Memory B cell (primary cell): ENCODE measurements around the gene ZFR2.
A peak's percentile ranks its signal among the peaks of the same experiment; 100 is the strongest.

Source experiments
- ATAC-seq: fragments of 150-1000 bp; cut with Tn5 transposase; 2 replicates; pipeline ENCODE4 v1.10.0; 2021; ENCODE audit warnings: low read depth, mild to moderate bottlenecking, moderate library complexity
- DNase-seq, 2 donors: peaks; one replicate each; pipeline ENCODE4 v3.0.0; 2022; ENCODE audit warnings: low spot score in 2 of 2
- H3K27ac Mint-ChIP-seq: one replicate; pipeline ENCODE4 v1.8.0; 2022; ENCODE audit warnings: mild to moderate bottlenecking, moderate library complexity, mixed read lengths
- H3K27me3 Mint-ChIP-seq: one replicate; pipeline ENCODE4 v1.8.0; 2022; ENCODE audit warnings: mixed read lengths
- H3K36me3 Mint-ChIP-seq: one replicate; pipeline ENCODE4 v1.8.0; 2022; ENCODE audit warnings: mild to moderate bottlenecking, mixed read lengths
- H3K4me1 Mint-ChIP-seq: one replicate; pipeline ENCODE4 v1.8.0; 2022; ENCODE audit warnings: mixed read lengths
- H3K4me3 Mint-ChIP-seq: one replicate; pipeline ENCODE4 v1.8.0; 2022; ENCODE audit warnings: mild to moderate bottlenecking, moderate library complexity, mixed read lengths
- H3K9me3 Mint-ChIP-seq: one replicate; pipeline ENCODE4 v1.8.0; 2022; ENCODE audit warnings: mixed read lengths

Gene ZFR2

GRCh38 chr19:3807574-3808354 lies 61.1 kb downstream of the ZFR2 start:
- Mint-ChIP-seq H3K9me3 (no peaks in the 10 kb centered on the region), H3K27me3 (peaks cover 10% of the 10 kb centered on the region), H3K4me3 (no peak overlapping the region), H3K4me1 (peaks cover 23% of the 10 kb centered on the region), H3K27ac (no peak overlapping the region), H3K36me3 (peaks cover 2% of the 10 kb centered on the region)
- ATAC-seq (no peak), DNase-seq (no peak)

- H3K4me1 Mint-ChIP-seq = peaks cover 17% of the 10 kb centered on the region
- H3K36me3 Mint-ChIP-seq = no peaks in the 10 kb centered on the region
- ATAC-seq = no peak
- H3K4me3 Mint-ChIP-seq = no peak overlapping the region
- H3K27me3 Mint-ChIP-seq = peaks cover 10% of the 10 kb centered on the region
- DNase-seq = no peak
- no peak overlapping the region for H3K27ac Mint-ChIP-seq
- no peaks in the 10 kb centered on the region for H3K9me3 Mint-ChIP-seq
Observed at GRCh38 chr19:3807131-3807480, 61.7 kb downstream of the ZFR2 start.

- H3K9me3 Mint-ChIP-seq = no peaks in the 10 kb centered on the region
- H3K27me3 Mint-ChIP-seq = peaks cover 10% of the 10 kb centered on the region
- DNase-seq (no peak), ATAC-seq (no peak)
- no peak overlapping the region for H3K27ac Mint-ChIP-seq
- no peaks in the 10 kb centered on the region for H3K36me3 Mint-ChIP-seq
- no peak overlapping the region for H3K4me3 Mint-ChIP-seq
- peaks cover 16% of the 10 kb centered on the region for H3K4me1 Mint-ChIP-seq
Observed at GRCh38 chr19:3805859-3806258, 63.0 kb downstream of the ZFR2 start.

- Mint-ChIP-seq H3K36me3 (no peaks in the 10 kb centered on the region), H3K27me3 (peaks cover 12% of the 10 kb centered on the region), H3K4me1 (peaks cover 14% of the 10 kb centered on the region), H3K27ac (no peak overlapping the region), H3K9me3 (no peaks in the 10 kb centered on the region), H3K4me3 (no peak overlapping the region)
- no peak for DNase-seq
- ATAC-seq = no peak
Observed at GRCh38 chr19:3804429-3804828, 64.4 kb downstream of the ZFR2 start.

- H3K27me3 Mint-ChIP-seq = peaks cover 14% of the 10 kb centered on the region
- H3K27ac Mint-ChIP-seq = no peak overlapping the region
- H3K9me3 Mint-ChIP-seq = no peaks in the 10 kb centered on the region
- DNase-seq (no peak), ATAC-seq (no peak)
- H3K4me3 Mint-ChIP-seq = no peak overlapping the region
- peaks cover 16% of the 10 kb centered on the region for H3K4me1 Mint-ChIP-seq
- no peaks in the 10 kb centered on the region for H3K36me3 Mint-ChIP-seq
Observed at GRCh38 chr19:3803986-3804385, 64.9 kb downstream of the ZFR2 start.

- H3K27me3 Mint-ChIP-seq = peaks cover 14% of the 10 kb centered on the region
- H3K36me3 Mint-ChIP-seq = no peaks in the 10 kb centered on the region
- H3K9me3 Mint-ChIP-seq = no peaks in the 10 kb centered on the region
- ATAC-seq (no peak), DNase-seq (no peak)
- no peak overlapping the region for H3K4me3 Mint-ChIP-seq
- peaks cover 16% of the 10 kb centered on the region for H3K4me1 Mint-ChIP-seq
- no peak overlapping the region for H3K27ac Mint-ChIP-seq
Observed at GRCh38 chr19:3803114-3803888, 65.5 kb downstream of the ZFR2 start.

GRCh38 chr19:3801412-3802096 lies 67.3 kb downstream of the ZFR2 start:
- Mint-ChIP-seq H3K27ac (no peak overlapping the region), H3K36me3 (peaks cover 4% of the 10 kb centered on the region), H3K9me3 (peaks cover 4% of the 10 kb centered on the region), H3K4me1 (peaks cover 6% of the 10 kb centered on the region), H3K4me3 (peak overlapping the region; percentile 17), H3K27me3 (peaks cover 13% of the 10 kb centered on the region)
- DNase-seq (peak in 1 of 2 donors; percentile 37), ATAC-seq (peak; percentile 76)

- no peak overlapping the region for H3K4me3 Mint-ChIP-seq
- H3K9me3 Mint-ChIP-seq = peaks cover 6% of the 10 kb centered on the region
- H3K27me3 Mint-ChIP-seq = peaks cover 12% of the 10 kb centered on the region
- peaks cover 4% of the 10 kb centered on the region for H3K36me3 Mint-ChIP-seq
- H3K4me1 Mint-ChIP-seq = peaks cover 5% of the 10 kb centered on the region
- DNase-seq (no peak), ATAC-seq (no peak)
- no peak overlapping the region for H3K27ac Mint-ChIP-seq
Observed at GRCh38 chr19:3800996-3801395, 67.8 kb downstream of the ZFR2 start.

- no peak overlapping the region for H3K27ac Mint-ChIP-seq
- H3K36me3 Mint-ChIP-seq = peaks cover 6% of the 10 kb centered on the region
- no peak for ATAC-seq
- no peak overlapping the region for H3K4me3 Mint-ChIP-seq
- H3K27me3 Mint-ChIP-seq = peaks cover 14% of the 10 kb centered on the region
- DNase-seq = no peak
- peaks cover 5% of the 10 kb centered on the region for H3K4me1 Mint-ChIP-seq
- H3K9me3 Mint-ChIP-seq = peaks cover 10% of the 10 kb centered on the region
Observed at GRCh38 chr19:3798137-3798536, 70.7 kb downstream of the ZFR2 start.

- no peak overlapping the region for H3K4me3 Mint-ChIP-seq
- peaks cover 11% of the 10 kb centered on the region for H3K9me3 Mint-ChIP-seq
- DNase-seq (no peak), ATAC-seq (no peak)
- peaks cover 8% of the 10 kb centered on the region for H3K36me3 Mint-ChIP-seq
- no peak overlapping the region for H3K27ac Mint-ChIP-seq
- peaks cover 12% of the 10 kb centered on the region for H3K27me3 Mint-ChIP-seq
- peaks cover 2% of the 10 kb centered on the region for H3K4me1 Mint-ChIP-seq
Observed at GRCh38 chr19:3796358-3796757, 72.5 kb downstream of the ZFR2 start.

GRCh38 chr19:3793799-3794198 lies 75.0 kb downstream of the ZFR2 start:
- Mint-ChIP-seq H3K36me3 (peaks cover 8% of the 10 kb centered on the region), H3K4me3 (no peak overlapping the region), H3K27me3 (peaks cover 13% of the 10 kb centered on the region), H3K27ac (no peak overlapping the region), H3K4me1 (no peaks in the 10 kb centered on the region), H3K9me3 (peaks cover 12% of the 10 kb centered on the region)
- ATAC-seq (no peak), DNase-seq (no peak)

- Mint-ChIP-seq H3K27me3 (peaks cover 13% of the 10 kb centered on the region), H3K27ac (no peak overlapping the region), H3K36me3 (peaks cover 8% of the 10 kb centered on the region), H3K4me1 (no peaks in the 10 kb centered on the region), H3K4me3 (no peak overlapping the region), H3K9me3 (peaks cover 12% of the 10 kb centered on the region)
- DNase-seq (no peak), ATAC-seq (no peak)
Observed at GRCh38 chr19:3792114-3792513, 76.7 kb downstream of the ZFR2 start.

GRCh38 chr19:3790941-3791340 lies 77.9 kb downstream of the ZFR2 start:
- no peak overlapping the region for H3K4me3 Mint-ChIP-seq
- ATAC-seq (no peak), DNase-seq (no peak)
- peaks cover 7% of the 10 kb centered on the region for H3K9me3 Mint-ChIP-seq
- no peak overlapping the region for H3K27ac Mint-ChIP-seq
- peaks cover 4% of the 10 kb centered on the region for H3K36me3 Mint-ChIP-seq
- no peaks in the 10 kb centered on the region for H3K4me1 Mint-ChIP-seq
- peaks cover 12% of the 10 kb centered on the region for H3K27me3 Mint-ChIP-seq

GRCh38 chr19:3790209-3790734 lies 78.6 kb downstream of the ZFR2 start:
- Mint-ChIP-seq H3K36me3 (peaks cover 4% of the 10 kb centered on the region), H3K27me3 (peaks cover 12% of the 10 kb centered on the region), H3K27ac (no peak overlapping the region), H3K4me3 (no peak overlapping the region), H3K4me1 (no peaks in the 10 kb centered on the region), H3K9me3 (peaks cover 7% of the 10 kb centered on the region)
- ATAC-seq = no peak
- no peak for DNase-seq
